H1 (cell line): ENCODE data around the gene MBP. TPM values are rescaled to one million over a fixed set of nuclear protein-coding genes. Genes with fewer than 3 reads are reported as not detected.

Experiments
- CTCF ChIA-PET: fragments of 300-600 bp; sonication (Branson Sonifier 250); formaldehyde crosslinking; loops from one replicate; lab custom pipeline; 2021; ENCODE audit not compliant: partially characterized antibody; lab: Charles Lee
- POLR2A ChIA-PET: fragments of 300-600 bp; sonication (Branson Sonifier 250); formaldehyde crosslinking; loops from one replicate; lab custom pipeline; 2021; ENCODE audit warnings: inconsistent platforms; ENCODE audit not compliant: partially characterized antibody; lab: Charles Lee
- DNase-seq, 2 experiments: peaks; one replicate each; pipeline versions ENCODE4 v3.0.0 to v3.0.0-alpha.2; 2010 to 2022; ENCODE audit warnings: low spot score in 2 of 2, low read depth in 1 of 2, mixed read lengths in 1 of 2
- FAIRE-seq: peaks from 2 replicates; lab custom pipeline; 2011; peaks lifted over from hg19 to GRCh38; lab: Jason Lieb, UNC
- H2AFZ ChIP-seq: 2 replicates; pipeline ENCODE4 v1.8.1; 2012; ENCODE audit warnings: low read length, inconsistent platforms
- H2AK5ac ChIP-seq: 2 replicates; pipeline ENCODE4 v1.6.1; 2013; ENCODE audit warnings: low read depth, low read length
- H2BK120ac ChIP-seq: replicated peaks from 2 replicates; pipeline ENCODE3; 2013; ENCODE audit warnings: low read depth, low read length, inconsistent platforms
- H2BK12ac ChIP-seq: 2 replicates; pipeline ENCODE4 v1.6.1; 2013; ENCODE audit warnings: low read depth, low read length
- H2BK15ac ChIP-seq: 2 replicates; pipeline ENCODE4 v1.6.1; 2013; ENCODE audit warnings: low read length
- H2BK20ac ChIP-seq: 2 replicates; pipeline ENCODE4 v1.6.1; 2013; ENCODE audit warnings: low read length
- H2BK5ac ChIP-seq: 2 replicates; pipeline ENCODE4 v1.6.1; 2013; ENCODE audit warnings: low read depth, low read length
- H3K14ac ChIP-seq: 2 replicates; pipeline ENCODE4 v1.6.1; 2013; ENCODE audit warnings: inconsistent platforms; ENCODE audit not compliant: insufficient read length
- H3K18ac ChIP-seq: 2 replicates; pipeline ENCODE4 v1.6.1; 2013; ENCODE audit warnings: low read length; ENCODE audit errors: extremely low read depth
- H3K23ac ChIP-seq: 2 replicates; pipeline ENCODE4 v1.6.1; 2013; ENCODE audit warnings: inconsistent platforms; ENCODE audit not compliant: insufficient read length
- H3K23me2 ChIP-seq: 2 replicates; pipeline ENCODE4 v1.6.1; 2013; ENCODE audit warnings: low read depth, low read length
- H3K27ac ChIP-seq: 2 replicates; pipeline ENCODE4 v1.6.1; 2011; ENCODE audit warnings: low read depth, low read length, inconsistent platforms
- H3K27me3 ChIP-seq, 4 experiments: replicated peaks in 1 of 4; 1 replicate in 1 of 4; 2 replicates in 3 of 4; pipeline versions ENCODE4 v1.6.1 to v1.8.1; 2011 to 2013; ENCODE audit warnings: low read length in 3 of 4, mild to moderate bottlenecking in 3 of 4, inconsistent platforms in 2 of 4, mixed read lengths in 2 of 4, moderate library complexity in 1 of 4; ENCODE audit not compliant: control insufficient read depth in 3 of 4, insufficient read depth in 3 of 4; ENCODE audit errors: extremely low read depth in 1 of 4
- H3K36me3 ChIP-seq, 4 experiments: 2 replicates each; pipeline versions ENCODE4 v1.6.1 to v1.8.1; 2011 to 2013; ENCODE audit warnings: mild to moderate bottlenecking in 4 of 4, low read length in 3 of 4, moderate library complexity in 2 of 4, control low read depth in 1 of 4, inconsistent platforms in 1 of 4; ENCODE audit not compliant: insufficient read depth in 4 of 4, control insufficient read depth in 2 of 4
- H3K4ac ChIP-seq: replicated peaks from 2 replicates; pipeline ENCODE3; 2013; ENCODE audit warnings: low read length, low read depth, mixed read lengths, inconsistent platforms; ENCODE audit not compliant: insufficient read length
- H3K4me1 ChIP-seq, 4 experiments: replicated peaks in 1 of 4; 1 replicate in 1 of 4; 2 replicates in 3 of 4; pipeline versions ENCODE4 v1.6.1 to v1.8.1; 2011 to 2013; ENCODE audit warnings: low read length in 3 of 4, inconsistent platforms in 2 of 4, mixed read lengths in 1 of 4; ENCODE audit not compliant: insufficient read depth in 4 of 4, control insufficient read depth in 3 of 4
- H3K4me2 ChIP-seq, 2 experiments: 2 replicates each; pipeline versions ENCODE4 v1.6.1 to v1.8.1; 2011 to 2013; ENCODE audit warnings: low read depth in 2 of 2, low read length in 2 of 2, control low read depth in 1 of 2, inconsistent platforms in 1 of 2, mild to moderate bottlenecking in 1 of 2; ENCODE audit not compliant: insufficient read depth in 1 of 2
- H3K4me3 ChIP-seq, 4 experiments: fragments of 200-600, 300-600 bp in 1 of 4; sonication (generic), shearing (Covaris generic), sonication (Bioruptor Twin) in 1 of 4; 2 replicates each; pipeline versions ENCODE4 v1.5.1 to v1.8.1; 2011 to 2016; ENCODE audit warnings: low read length in 4 of 4, low read depth in 3 of 4, control low read depth in 2 of 4, inconsistent platforms in 2 of 4, mild to moderate bottlenecking in 2 of 4, mixed read lengths in 1 of 4, moderate library complexity in 1 of 4; ENCODE audit not compliant: insufficient read depth in 2 of 4; ENCODE audit errors: extremely low read depth in 1 of 4
- H3K56ac ChIP-seq: replicated peaks from 2 replicates; pipeline ENCODE3; 2013; ENCODE audit warnings: low read depth, mild to moderate bottlenecking, mixed read lengths, low read length, inconsistent platforms; ENCODE audit not compliant: insufficient read length
- H3K79me1 ChIP-seq: 2 replicates; pipeline ENCODE4 v1.6.1; 2013; ENCODE audit warnings: low read depth, low read length, control low read depth
- H3K79me2 ChIP-seq, 2 experiments: 2 replicates each; pipeline versions ENCODE4 v1.6.1 to v1.8.1; 2012 to 2013; ENCODE audit warnings: low read length in 2 of 2, mild to moderate bottlenecking in 2 of 2, inconsistent platforms in 1 of 2; ENCODE audit not compliant: insufficient read depth in 2 of 2, control insufficient read depth in 1 of 2
- H3K9ac ChIP-seq, 4 experiments: replicated peaks in 1 of 4; 1 replicate in 1 of 4; 2 replicates in 3 of 4; pipeline versions ENCODE4 v1.6.1 to v1.8.1; 2011 to 2013; ENCODE audit warnings: low read depth in 3 of 4, low read length in 3 of 4, control low read depth in 2 of 4, mild to moderate bottlenecking in 2 of 4, moderate library complexity in 2 of 4, inconsistent platforms in 1 of 4; ENCODE audit errors: extremely low read depth in 1 of 4
- H3K9me3 ChIP-seq, 2 experiments: 2 replicates each; pipeline versions ENCODE4 v1.6.1 to v1.8.1; 2012 to 2013; ENCODE audit warnings: mild to moderate bottlenecking in 2 of 2, moderate library complexity in 2 of 2, control low read depth in 1 of 2, inconsistent platforms in 1 of 2, low read depth in 1 of 2, low read length in 1 of 2, mixed read lengths in 1 of 2; ENCODE audit not compliant: insufficient read depth in 2 of 2
- H4K20me1 ChIP-seq, 2 experiments: replicated peaks in 1 of 2; 2 replicates each; pipeline versions ENCODE3 to v1.8.1; 2011 to 2013; ENCODE audit warnings: inconsistent platforms in 2 of 2, low read length in 2 of 2, mild to moderate bottlenecking in 1 of 2; ENCODE audit not compliant: insufficient read depth in 2 of 2, control insufficient read depth in 1 of 2
- H4K5ac ChIP-seq: 2 replicates; pipeline ENCODE4 v1.6.1; 2013; ENCODE audit warnings: low read length, low read depth, mixed read lengths, inconsistent platforms; ENCODE audit not compliant: insufficient read length
- H4K8ac ChIP-seq: 2 replicates; pipeline ENCODE4 v1.8.0; 2013; ENCODE audit warnings: mild to moderate bottlenecking, moderate library complexity, low read length, inconsistent platforms; ENCODE audit not compliant: insufficient read depth; ENCODE audit errors: extremely low read depth
- H4K91ac ChIP-seq: replicated peaks from 2 replicates; pipeline ENCODE3; 2013; ENCODE audit warnings: low read length, mixed read lengths, inconsistent platforms; ENCODE audit not compliant: insufficient read length
- BACH1 ChIP-seq: IDR thresholded peaks from 2 replicates; pipeline ENCODE4 v1.6.1; 2012; ENCODE audit warnings: low read length, improper control_type of control experiment
- CBX5 ChIP-seq: fragments of 300-800, 300-1000 bp; sonication (generic); IDR thresholded peaks from 2 replicates; pipeline ENCODE4 v1.7.1; 2016; ENCODE audit warnings: antibody characterized with exemption, low read length, low read depth
- CTBP2 ChIP-seq: IDR thresholded peaks from 2 replicates; pipeline ENCODE4 v1.7.0; 2011; ENCODE audit warnings: borderline replicate concordance, mild to moderate bottlenecking, moderate library complexity, mixed read lengths, low read length; ENCODE audit not compliant: insufficient read depth, insufficient read length
- EGR1 ChIP-seq: IDR thresholded peaks from 2 replicates; pipeline ENCODE4 v1.6.1; 2011; ENCODE audit warnings: low read depth, low read length, borderline replicate concordance
- KDM1A ChIP-seq: fragments of 200-600, 300-600 bp; sonication (generic); IDR thresholded peaks from 2 replicates; pipeline ENCODE4 v1.7.1; 2016; ENCODE audit warnings: mild to moderate bottlenecking, low read length, borderline replicate concordance
- MAFK ChIP-seq: IDR thresholded peaks from 2 replicates; pipeline ENCODE4 v1.6.1; 2012; ENCODE audit warnings: low read depth, mild to moderate bottlenecking, improper control_type of control experiment, low read length
- RBBP5 ChIP-seq: IDR thresholded peaks from 2 replicates; pipeline ENCODE4 v1.7.1; 2012; ENCODE audit warnings: low read depth, mild to moderate bottlenecking, inconsistent platforms, low read length, moderate library complexity, borderline replicate concordance
- RFX5 ChIP-seq: IDR thresholded peaks from 2 replicates; pipeline ENCODE4 v1.6.1; 2011; ENCODE audit warnings: low read depth, low read length, improper control_type of control experiment, borderline replicate concordance
- SIX5 ChIP-seq: IDR thresholded peaks from 2 replicates; pipeline ENCODE4 v1.6.1; 2011; ENCODE audit warnings: mild to moderate bottlenecking, low read depth, low read length
- SP2 ChIP-seq: IDR thresholded peaks from 2 replicates; pipeline ENCODE4 v1.6.1; 2012; ENCODE audit warnings: mild to moderate bottlenecking, low read length, inconsistent platforms
- SP4 ChIP-seq: IDR thresholded peaks from 2 replicates; pipeline ENCODE4 v1.6.1; 2012; ENCODE audit warnings: low read length, inconsistent platforms
- TAF1 ChIP-seq: IDR thresholded peaks from 2 replicates; pipeline ENCODE4 v1.6.1; 2011; ENCODE audit warnings: mild to moderate bottlenecking, low read depth, low read length
- WGBS, 2 experiments: shearing (Covaris generic) in 1 of 2; methylation state at CpG; one replicate each; pipeline versions ENCODE4 v1.1.6 to v1.1.7; 2013 to 2015; ENCODE audit warnings: low lambda C conversion rate in 2 of 2, mixed read lengths in 2 of 2, inconsistent platforms in 1 of 2, low coverage in 1 of 2, missing lambda C conversion rate in 1 of 2; ENCODE audit not compliant: insufficient replicate concordance in 2 of 2, insufficient coverage in 1 of 2, insufficient read length in 1 of 2; ENCODE audit errors: extremely low coverage in 1 of 2, missing lambda C conversion rate in 1 of 2; 5-methylcytosine and 5-hydroxymethylcytosine counted together
- polyA plus RNA-seq, 7 experiments: library from polyadenylated mRNA; depleted of rRNA in 3 of 7; stranded (reverse) in 5 of 7; unstranded in 2 of 7; fragments of >200 nt in 5 of 7; fragments of 200-250 nt in 2 of 7; gene quantifications; 1 replicate in 5 of 7; 2 replicates in 1 of 7; 4 replicates in 1 of 7; pipeline versions ENCODE4 v1.2.1 to v1.2.3, GENCODE V29; 2011 to 2013; ENCODE audit warnings: missing spikeins in 2 of 7, mixed read lengths in 2 of 7
- total RNA-seq: library from RNA; stranded (reverse); fragmentation: NEBNext Ultra II Directional; extraction: Animal tissue kit (Norgen Biotek cat#: 25700); gene quantifications from 2 replicates; pipeline ENCODE4 v1.2.1, GENCODE V29; 2021
- TF ChIP-seq, protein P1 (sequence below): IDR thresholded peaks from 2 replicates; pipeline ENCODE4 v1.6.1; 2012; ENCODE audit warnings: inconsistent platforms

MBP gene
- total and polyA plus RNA-seq, 2 of the 8 experiments (the other 6 are each of a cell fraction or from before 2014, with no cell fraction given): 7.7 to 19.2 TPM

- H2AFZ ChIP-seq: no peak overlapping the region
- no peaks in the 10 kb centered on the region for H3K79me2 ChIP-seq
- POLR2A ChIA-PET: no interaction called here
- H2BK5ac ChIP-seq: no peak overlapping the region
- no peaks in the 10 kb centered on the region for H4K20me1 ChIP-seq
- no peak overlapping the region for H3K9ac ChIP-seq
- H3K4me2 ChIP-seq: no peak overlapping the region
- H2AK5ac ChIP-seq: no peak overlapping the region
- no peaks in the 10 kb centered on the region for H3K27me3 ChIP-seq
- H3K4me1 ChIP-seq: no peaks in the 10 kb centered on the region
- H3K27ac ChIP-seq: no peak overlapping the region
- H4K8ac ChIP-seq: no peak overlapping the region
- H3K56ac ChIP-seq: no peak overlapping the region
- 84% methylated on average over 6 of the region's 6 CpGs; no CpG with 5 or more reads in 1 of the 2 experiments for WGBS, 2 experiments
- DNase-seq: no peak
- no peaks in the 10 kb centered on the region for H3K36me3 ChIP-seq
- H3K4ac ChIP-seq: no peak overlapping the region
- no peak overlapping the region for H2BK120ac ChIP-seq
- H3K18ac ChIP-seq: no peak overlapping the region
- H3K23ac ChIP-seq: no peak overlapping the region
- no peak overlapping the region for H3K14ac ChIP-seq
- H2BK20ac ChIP-seq: no peak overlapping the region
- H3K9me3 ChIP-seq: peaks cover 23% of the 10 kb centered on the region in 2 experiments
- no peak overlapping the region for H3K4me3 ChIP-seq
- no peaks in the 10 kb centered on the region for H3K23me2 ChIP-seq
- H4K91ac ChIP-seq: no peak overlapping the region
- CTCF ChIA-PET: interaction anchor here (1.0 to 1.3 kb wide), 3 partner anchors 25 to 67 kb away, joined by 3 read pairs; no protein-coding TSS in a partner anchor
- no peak overlapping the region for H2BK15ac ChIP-seq
- FAIRE-seq: no peak
- H2BK12ac ChIP-seq: no peak overlapping the region
- no peak overlapping the region for H4K5ac ChIP-seq
- H3K79me1 ChIP-seq: no peaks in the 10 kb centered on the region
- no peak for TF ChIP-seq EGR1
- TF ChIP-seq RBBP5: no peak
- no peak for TF ChIP-seq CTBP2
- no peak for TF ChIP-seq BACH1
- no peak for TF ChIP-seq SIX5
- TF ChIP-seq MAFK: no peak
- TF ChIP-seq TAF1: no peak
- no peak for TF ChIP-seq KDM1A
- TF ChIP-seq RFX5: no peak
- TF ChIP-seq, protein P1, sequence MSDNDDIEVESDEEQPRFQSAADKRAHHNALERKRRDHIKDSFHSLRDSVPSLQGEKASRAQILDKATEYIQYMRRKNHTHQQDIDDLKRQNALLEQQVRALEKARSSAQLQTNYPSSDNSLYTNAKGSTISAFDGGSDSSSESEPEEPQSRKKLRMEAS: no peak
- TF ChIP-seq CBX5: no peak
- TF ChIP-seq SP2: no peak
- TF ChIP-seq SP4: no peak
Measured at GRCh38 chr18:77144451-77145118, 12.0 kb upstream of the MBP start.
